Keratinocyte (primary cell): ENCODE measurements around the gene GP1BB.

ENCODE experiments used
- EZH2 ChIP-seq: IDR thresholded peaks from one replicate; pipeline ENCODE4 v1.6.1; 2012; ENCODE audit warnings: inconsistent platforms, mild to moderate bottlenecking, low read length, moderate library complexity
- TF ChIP-seq, protein P1 (sequence below), 3 experiments: IDR thresholded peaks in 1 of 3; conservative IDR thresholded peaks in 1 of 3; optimal IDR thresholded peaks in 1 of 3; 2 replicates in 2 of 3; 3 replicates in 1 of 3; pipeline versions ENCODE3 to v1.5.1; 2011; ENCODE audit warnings: low read length in 3 of 3, mild to moderate bottlenecking in 3 of 3, moderate library complexity in 2 of 3, control low read depth in 1 of 3, inconsistent platforms in 1 of 3; ENCODE audit not compliant: insufficient read depth in 2 of 3; ENCODE audit errors: extremely low read depth in 1 of 3

- peak; percentile 82 for TF ChIP-seq EZH2
- TF ChIP-seq, protein P1, sequence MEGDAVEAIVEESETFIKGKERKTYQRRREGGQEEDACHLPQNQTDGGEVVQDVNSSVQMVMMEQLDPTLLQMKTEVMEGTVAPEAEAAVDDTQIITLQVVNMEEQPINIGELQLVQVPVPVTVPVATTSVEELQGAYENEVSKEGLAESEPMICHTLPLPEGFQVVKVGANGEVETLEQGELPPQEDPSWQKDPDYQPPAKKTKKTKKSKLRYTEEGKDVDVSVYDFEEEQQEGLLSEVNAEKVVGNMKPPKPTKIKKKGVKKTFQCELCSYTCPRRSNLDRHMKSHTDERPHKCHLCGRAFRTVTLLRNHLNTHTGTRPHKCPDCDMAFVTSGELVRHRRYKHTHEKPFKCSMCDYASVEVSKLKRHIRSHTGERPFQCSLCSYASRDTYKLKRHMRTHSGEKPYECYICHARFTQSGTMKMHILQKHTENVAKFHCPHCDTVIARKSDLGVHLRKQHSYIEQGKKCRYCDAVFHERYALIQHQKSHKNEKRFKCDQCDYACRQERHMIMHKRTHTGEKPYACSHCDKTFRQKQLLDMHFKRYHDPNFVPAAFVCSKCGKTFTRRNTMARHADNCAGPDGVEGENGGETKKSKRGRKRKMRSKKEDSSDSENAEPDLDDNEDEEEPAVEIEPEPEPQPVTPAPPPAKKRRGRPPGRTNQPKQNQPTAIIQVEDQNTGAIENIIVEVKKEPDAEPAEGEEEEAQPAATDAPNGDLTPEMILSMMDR (optimal IDR thresholded peaks at IDR 0.05 in 1 of 3, IDR thresholded peaks at IDR 0.05 in 1 of 3, conservative IDR thresholded peaks at IDR 0.05 in 1 of 3; ENCODE audit: extremely low read depth in 1 of 3, insufficient read depth in 2 of 3, low read length in 3 of 3): no peak
These were observed 32.5 kb downstream of the GP1BB start for GRCh38 chr22:19755722-19756287.
